Osteoblast (primary cell): ENCODE data around the gene LMOD1. TPM values are rescaled to one million over a fixed set of nuclear protein-coding genes. Genes with fewer than 3 reads are reported as not detected.

ENCODE experiments used
- DNase-seq: peaks from one replicate; pipeline ENCODE4 v3.0.0; 2011; ENCODE audit warnings: low spot score, mixed read lengths; ENCODE audit not compliant: insufficient read length; ENCODE audit errors: missing footprints
- H2AFZ ChIP-seq: 2 replicates; pipeline ENCODE4 v1.6.0; 2011; ENCODE audit warnings: mild to moderate bottlenecking, low read length
- H3K27ac ChIP-seq: 2 replicates; pipeline ENCODE4 v1.5.1; 2011; ENCODE audit warnings: mild to moderate bottlenecking, low read depth, low read length, moderate library complexity
- H3K27me3 ChIP-seq: 2 replicates; pipeline ENCODE4 v1.6.0; 2012; ENCODE audit warnings: mild to moderate bottlenecking, control low read depth, inconsistent platforms, low read length, moderate library complexity; ENCODE audit not compliant: insufficient read depth
- H3K36me3 ChIP-seq: 2 replicates; pipeline ENCODE4 v1.5.1; 2011; ENCODE audit warnings: mild to moderate bottlenecking, low read length, control low read depth, moderate library complexity; ENCODE audit not compliant: insufficient read depth
- H3K4me1 ChIP-seq: 2 replicates; pipeline ENCODE4 v1.5.1; 2011; ENCODE audit warnings: mild to moderate bottlenecking, low read length, control low read depth, moderate library complexity; ENCODE audit not compliant: insufficient read depth
- H3K4me2 ChIP-seq: 2 replicates; pipeline ENCODE4 v1.6.0; 2011; ENCODE audit warnings: mild to moderate bottlenecking, low read length; ENCODE audit not compliant: insufficient read depth
- H3K4me3 ChIP-seq: fragments of 200-600 bp; sonication (generic); 3 replicates; pipeline ENCODE4 v1.5.1; 2012; ENCODE audit warnings: mild to moderate bottlenecking, low read length, inconsistent platforms; ENCODE audit not compliant: insufficient read depth
- H3K79me2 ChIP-seq: 2 replicates; pipeline ENCODE4 v1.6.0; 2012; ENCODE audit warnings: mild to moderate bottlenecking, low read length, control low read depth, inconsistent platforms; ENCODE audit not compliant: insufficient read depth
- H3K9me3 ChIP-seq: 2 replicates; pipeline ENCODE4 v1.5.1; 2011; ENCODE audit warnings: low read depth, low read length, control low read depth
- H4K20me1 ChIP-seq: 2 replicates; pipeline ENCODE4 v1.6.0; 2012; ENCODE audit warnings: mild to moderate bottlenecking, low read length, control low read depth; ENCODE audit not compliant: insufficient read depth
- CTCF ChIP-seq: IDR thresholded peaks from 2 replicates; pipeline ENCODE4 v1.5.1; 2011; ENCODE audit warnings: mild to moderate bottlenecking, low read depth, low read length, moderate library complexity; ENCODE audit errors: extremely low read depth
- total RNA-seq: library from RNA; depleted of rRNA; stranded (reverse); fragments of >200 nt; gene quantifications from 2 replicates; pipeline ENCODE4 v1.2.3, GENCODE V29; 2012

Gene LMOD1
- total RNA-seq, 1 donor = 21.7 TPM

GRCh38 chr1:201985355-201985754, 39.0 kb upstream of the LMOD1 start:
- no peak overlapping the region for H3K27ac ChIP-seq
- peaks cover 14% of the 10 kb centered on the region for H3K36me3 ChIP-seq
- peaks cover 54% of the 10 kb centered on the region for H3K79me2 ChIP-seq
- peaks cover 26% of the 10 kb centered on the region for H4K20me1 ChIP-seq
- no peak overlapping the region for H3K4me2 ChIP-seq
- H3K27me3 ChIP-seq = no peaks in the 10 kb centered on the region
- H3K4me1 ChIP-seq = peaks cover 13% of the 10 kb centered on the region
- no peaks in the 10 kb centered on the region for H3K9me3 ChIP-seq
- no peak for TF ChIP-seq CTCF
- no peak overlapping the region for H2AFZ ChIP-seq
- no peak overlapping the region for H3K4me3 ChIP-seq
- DNase-seq = no peak

- TF ChIP-seq CTCF = no peak
- Histone ChIP-seq H3K9me3 (no peaks in the 10 kb centered on the region), H4K20me1 (peaks cover 26% of the 10 kb centered on the region), H3K79me2 (peaks cover 54% of the 10 kb centered on the region), H2AFZ (no peak overlapping the region), H3K27ac (no peak overlapping the region), H3K4me1 (peaks cover 13% of the 10 kb centered on the region), H3K27me3 (no peaks in the 10 kb centered on the region), H3K36me3 (peaks cover 8% of the 10 kb centered on the region), H3K4me2 (no peak overlapping the region), H3K4me3 (no peak overlapping the region)
- DNase-seq = no peak
Observed at GRCh38 chr1:201984446-201984845, 38.1 kb upstream of the LMOD1 start.

GRCh38 chr1:201983380-201983805, 37.0 kb upstream of the LMOD1 start:
- H3K36me3 ChIP-seq = no peaks in the 10 kb centered on the region
- peak overlapping the region; percentile 49 for H3K27ac ChIP-seq
- no peak for TF ChIP-seq CTCF
- H3K4me1 ChIP-seq = peaks cover 13% of the 10 kb centered on the region
- no peak for DNase-seq
- H3K4me2 ChIP-seq = peak overlapping the region; percentile 99
- H3K27me3 ChIP-seq = no peaks in the 10 kb centered on the region
- H4K20me1 ChIP-seq = peaks cover 21% of the 10 kb centered on the region
- H3K79me2 ChIP-seq = peaks cover 47% of the 10 kb centered on the region
- H2AFZ ChIP-seq = peak overlapping the region; percentile 89
- no peaks in the 10 kb centered on the region for H3K9me3 ChIP-seq
- peak overlapping the region; percentile 81 for H3K4me3 ChIP-seq

GRCh38 chr1:201982623-201983379, 36.5 kb upstream of the LMOD1 start, which contains the start of gene RNPEP:
TSS of gene RNPEP (plus strand) at chr1:201982648. CDS start at chr1:201982667, 19 bp downstream.
- Histone ChIP-seq H3K4me1 (peaks cover 13% of the 10 kb centered on the region), H3K36me3 (no peaks in the 10 kb centered on the region), H3K4me2 (peak within 1 kb of the TSS; percentile 99), H3K27me3 (no peaks in the 10 kb centered on the region), H2AFZ (peak within 1 kb of the TSS; percentile 90), H3K79me2 (peaks cover 45% of the 10 kb centered on the region), H3K9me3 (no peaks in the 10 kb centered on the region), H4K20me1 (peaks cover 20% of the 10 kb centered on the region), H3K4me3 (peak within 1 kb of the TSS; percentile 81), H3K27ac (peak within 1 kb of the TSS; percentile 49)
- TF ChIP-seq CTCF = no peak
- DNase-seq = peak; percentile 98
